Glutamatergic neuron (in vitro differentiated cells): ENCODE results near the gene CDCA8. TPM values are rescaled to one million over a fixed set of nuclear protein-coding genes. Genes with fewer than 3 reads are reported as not detected.

Source experiments
- DNase-seq: peaks from one replicate; pipeline ENCODE4 v3.0.0; 2022
- H3K27ac Mint-ChIP-seq: one replicate; pipeline ENCODE4 v1.8.0; 2020; ENCODE audit warnings: mild to moderate bottlenecking, mixed read lengths, inconsistent platforms; ENCODE audit not compliant: unreplicated experiment
- H3K27me3 Mint-ChIP-seq: one replicate; pipeline ENCODE4 v1.8.0; 2020; ENCODE audit warnings: mild to moderate bottlenecking, moderate library complexity, mixed read lengths, inconsistent platforms; ENCODE audit not compliant: unreplicated experiment
- H3K36me3 Mint-ChIP-seq: one replicate; pipeline ENCODE4 v1.8.0; 2020; ENCODE audit warnings: mild to moderate bottlenecking, mixed read lengths, inconsistent platforms; ENCODE audit not compliant: unreplicated experiment
- H3K4me1 Mint-ChIP-seq: one replicate; pipeline ENCODE4 v1.8.0; 2020; ENCODE audit warnings: mild to moderate bottlenecking, low read depth, mixed read lengths, inconsistent platforms; ENCODE audit not compliant: unreplicated experiment
- H3K4me3 Mint-ChIP-seq: one replicate; pipeline ENCODE4 v1.8.0; 2020; ENCODE audit warnings: mild to moderate bottlenecking, mixed read lengths, inconsistent platforms; ENCODE audit not compliant: unreplicated experiment
- H3K9me3 Mint-ChIP-seq: one replicate; pipeline ENCODE4 v1.8.0; 2020; ENCODE audit warnings: mild to moderate bottlenecking, moderate library complexity, mixed read lengths, inconsistent platforms; ENCODE audit not compliant: unreplicated experiment
- total RNA-seq: library from RNA; stranded (reverse); fragmentation: NEBNext Ultra II Directional; extraction: Animal tissue kit (Norgen Biotek cat#: 25700); gene quantifications from one replicate; pipeline ENCODE4 v1.2.1, GENCODE V29; 2021; ENCODE audit not compliant: unreplicated experiment
- TF ChIP-seq, protein P1 (sequence below): fragments of 200-600 bp; sonication (generic); IDR thresholded peaks from one replicate; pipeline ENCODE4 v1.5.0; 2021; ENCODE audit not compliant: partially characterized antibody, unreplicated experiment

The CDCA8 gene
- total RNA-seq, 1 donor from 2014 or later = 10.4 TPM

GRCh38 chr1:37657620-37658412 is 34.5 kb upstream of the CDCA8 start:
- Mint-ChIP-seq H3K27me3 (peaks cover 8% of the 10 kb centered on the region), H3K9me3 (peaks cover 5% of the 10 kb centered on the region), H3K4me1 (no peaks in the 10 kb centered on the region)

GRCh38 chr1:37658486-37658885 is 33.8 kb upstream of the CDCA8 start:
- Mint-ChIP-seq H3K4me3 (no peak overlapping the region), H3K36me3 (no peaks in the 10 kb centered on the region), H3K9me3 (peaks cover 5% of the 10 kb centered on the region), H3K27me3 (peaks cover 8% of the 10 kb centered on the region), H3K27ac (no peak overlapping the region), H3K4me1 (no peaks in the 10 kb centered on the region)
- TF ChIP-seq, protein P1, sequence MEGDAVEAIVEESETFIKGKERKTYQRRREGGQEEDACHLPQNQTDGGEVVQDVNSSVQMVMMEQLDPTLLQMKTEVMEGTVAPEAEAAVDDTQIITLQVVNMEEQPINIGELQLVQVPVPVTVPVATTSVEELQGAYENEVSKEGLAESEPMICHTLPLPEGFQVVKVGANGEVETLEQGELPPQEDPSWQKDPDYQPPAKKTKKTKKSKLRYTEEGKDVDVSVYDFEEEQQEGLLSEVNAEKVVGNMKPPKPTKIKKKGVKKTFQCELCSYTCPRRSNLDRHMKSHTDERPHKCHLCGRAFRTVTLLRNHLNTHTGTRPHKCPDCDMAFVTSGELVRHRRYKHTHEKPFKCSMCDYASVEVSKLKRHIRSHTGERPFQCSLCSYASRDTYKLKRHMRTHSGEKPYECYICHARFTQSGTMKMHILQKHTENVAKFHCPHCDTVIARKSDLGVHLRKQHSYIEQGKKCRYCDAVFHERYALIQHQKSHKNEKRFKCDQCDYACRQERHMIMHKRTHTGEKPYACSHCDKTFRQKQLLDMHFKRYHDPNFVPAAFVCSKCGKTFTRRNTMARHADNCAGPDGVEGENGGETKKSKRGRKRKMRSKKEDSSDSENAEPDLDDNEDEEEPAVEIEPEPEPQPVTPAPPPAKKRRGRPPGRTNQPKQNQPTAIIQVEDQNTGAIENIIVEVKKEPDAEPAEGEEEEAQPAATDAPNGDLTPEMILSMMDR = no peak
- DNase-seq = no peak

More at GRCh38 chr1:37657620-37658412, 34.5 kb upstream of the CDCA8 start:
- Mint-ChIP-seq H3K36me3 (no peaks in the 10 kb centered on the region), H3K4me3 (no peak overlapping the region), H3K27ac (no peak overlapping the region)
- DNase-seq = no peak
- TF ChIP-seq, protein P1 = no peak

DNA sequence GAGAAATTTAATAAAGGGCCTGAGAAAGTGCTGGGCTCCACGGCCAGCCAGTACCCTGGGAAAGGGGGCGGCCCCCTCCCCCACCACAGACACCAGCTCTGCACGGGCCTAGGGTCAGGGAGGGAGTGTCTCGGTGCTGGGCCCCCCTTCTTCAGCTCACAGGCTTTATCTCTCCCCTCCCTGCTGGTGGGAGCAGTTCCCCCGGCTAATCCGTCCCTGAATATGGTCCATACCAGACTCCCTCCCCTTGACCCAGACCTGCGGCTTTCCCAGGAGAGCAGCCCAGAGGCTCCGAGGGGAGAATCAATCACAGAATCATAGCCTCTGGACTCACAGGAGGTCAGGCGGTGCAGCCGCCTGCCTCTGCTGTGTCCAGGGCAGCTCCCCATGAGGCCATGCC is 31.7 kb upstream of the CDCA8 start:
- no peak overlapping the region for H3K27ac Mint-ChIP-seq
- peaks cover 8% of the 10 kb centered on the region for H3K27me3 Mint-ChIP-seq
- H3K36me3 Mint-ChIP-seq = no peaks in the 10 kb centered on the region
- H3K9me3 Mint-ChIP-seq = peaks cover 2% of the 10 kb centered on the region
- no peak overlapping the region for H3K4me3 Mint-ChIP-seq
- TF ChIP-seq, protein P1 = no peak
- no peaks in the 10 kb centered on the region for H3K4me1 Mint-ChIP-seq
- DNase-seq = no peak

DNA sequence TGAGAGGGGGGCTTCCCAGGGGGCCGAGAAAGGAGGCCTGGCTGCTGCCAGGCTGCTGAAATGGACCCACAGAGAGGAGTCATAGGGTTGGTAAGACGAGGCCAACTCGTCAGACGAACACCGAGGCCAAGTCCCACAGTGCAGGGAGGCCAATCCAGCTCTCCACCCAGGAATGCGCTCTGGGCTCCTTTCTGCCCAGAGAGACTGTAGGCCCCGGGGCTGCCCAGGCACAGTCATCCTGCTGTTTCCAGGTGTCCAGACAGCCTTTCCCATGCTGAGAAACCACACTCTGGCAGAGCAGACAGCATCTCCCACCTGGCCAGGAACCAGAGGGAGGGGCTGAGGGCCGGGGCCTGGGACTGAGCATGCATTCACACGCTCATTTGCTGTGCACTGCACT is 30.9 kb upstream of the CDCA8 start:
- TF ChIP-seq, protein P1 = no peak
- DNase-seq = no peak
- peaks cover 2% of the 10 kb centered on the region for H3K9me3 Mint-ChIP-seq
- H3K4me1 Mint-ChIP-seq = no peaks in the 10 kb centered on the region
- H3K27ac Mint-ChIP-seq = no peak overlapping the region
- no peaks in the 10 kb centered on the region for H3K36me3 Mint-ChIP-seq
- no peak overlapping the region for H3K4me3 Mint-ChIP-seq
- peaks cover 8% of the 10 kb centered on the region for H3K27me3 Mint-ChIP-seq

- TF ChIP-seq, protein P1 = no peak
- Mint-ChIP-seq H3K36me3 (no peaks in the 10 kb centered on the region), H3K4me3 (no peak overlapping the region), H3K27ac (no peak overlapping the region), H3K9me3 (peaks cover 4% of the 10 kb centered on the region), H3K4me1 (no peaks in the 10 kb centered on the region), H3K27me3 (peaks cover 5% of the 10 kb centered on the region)
- no peak for DNase-seq
These were observed 30.1 kb upstream of the CDCA8 start for GRCh38 chr1:37662031-37662755.
